ENCODE measurements around the gene CWH43.
A peak's percentile ranks its signal among the peaks of the same experiment; 100 is the strongest.
"Not testable (repeated sequence)": the region's sequence is repeated elsewhere in the genome, so short reads cannot be mapped to it uniquely, and the experiment has no call there.

The CWH43 gene

DNA sequence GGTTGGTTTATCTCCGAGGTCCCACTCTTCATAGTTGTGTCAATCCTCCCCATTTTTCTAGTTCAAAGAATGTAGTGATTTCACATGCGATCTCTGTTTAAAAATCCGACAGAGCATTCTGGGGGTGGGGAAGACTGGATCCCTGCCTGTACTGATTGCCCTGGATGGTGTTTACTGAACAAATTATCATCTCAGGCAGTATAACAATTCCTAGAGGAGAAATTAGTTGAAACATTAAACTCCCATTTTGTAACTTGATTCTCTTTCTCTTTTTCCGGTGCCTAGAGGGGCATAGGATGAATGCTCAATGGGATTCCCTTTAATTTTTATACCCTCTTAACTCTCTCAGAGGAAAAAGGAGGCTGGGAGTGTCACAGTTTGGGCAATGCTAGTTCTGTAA lies 10.0 kb upstream of the CWH43 start:
- no peak for DNase-seq (ENCODE audit: low read depth in 3 of 3)

DNA sequence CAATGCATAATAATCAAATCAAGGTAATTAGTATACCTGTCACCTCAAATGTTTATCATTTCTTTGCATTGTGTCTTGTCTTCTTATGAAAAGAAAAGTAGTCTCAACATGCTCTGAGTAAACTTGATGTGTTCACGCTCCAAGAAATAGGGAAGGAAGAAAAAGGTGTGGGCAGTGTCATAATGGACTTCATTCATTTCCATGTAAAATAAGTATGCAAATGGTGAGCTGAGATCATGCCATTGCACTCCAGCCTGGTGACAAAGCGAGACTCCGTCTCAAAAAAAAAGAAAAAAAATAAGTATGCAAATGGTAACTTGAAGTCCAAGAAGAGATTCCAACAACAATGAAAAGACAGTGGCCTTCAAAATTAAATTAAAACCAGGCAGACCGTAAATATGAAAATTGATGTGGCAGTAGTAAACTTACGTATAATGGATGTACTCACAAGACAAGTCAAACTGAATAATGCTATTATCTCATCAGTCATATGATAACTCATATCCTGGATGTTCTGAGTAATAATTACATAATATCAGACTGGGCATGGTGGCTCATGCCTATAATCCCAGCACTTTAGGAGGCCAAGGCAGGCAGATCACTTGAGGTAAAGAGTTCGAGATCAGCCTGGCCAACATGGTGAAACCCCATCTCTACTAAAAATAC lies 6.0 kb upstream of the CWH43 start:
- no peak for DNase-seq (ENCODE audit: low read depth in 3 of 3)

DNA sequence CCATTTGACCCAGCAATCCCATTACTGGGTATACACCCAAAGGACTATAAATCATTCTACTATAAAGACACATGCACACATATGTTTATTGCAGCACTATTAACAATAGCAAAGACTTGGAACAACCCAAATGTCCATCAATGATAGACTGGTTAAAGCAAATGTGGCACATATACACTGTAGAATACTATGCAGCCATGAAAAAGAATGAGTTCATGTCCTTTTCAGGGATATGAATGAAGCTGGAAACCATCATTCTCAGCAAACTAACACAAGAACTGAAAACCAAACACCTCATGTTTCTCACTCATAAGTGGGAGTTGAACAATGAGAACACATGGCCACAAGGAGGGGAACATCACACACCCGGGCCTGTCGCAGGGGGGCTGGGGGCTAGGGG lies 2.1 kb upstream of the CWH43 start:
- not testable (repeated sequence) for DNase-seq (ENCODE audit: low read depth in 3 of 3)

DNA sequence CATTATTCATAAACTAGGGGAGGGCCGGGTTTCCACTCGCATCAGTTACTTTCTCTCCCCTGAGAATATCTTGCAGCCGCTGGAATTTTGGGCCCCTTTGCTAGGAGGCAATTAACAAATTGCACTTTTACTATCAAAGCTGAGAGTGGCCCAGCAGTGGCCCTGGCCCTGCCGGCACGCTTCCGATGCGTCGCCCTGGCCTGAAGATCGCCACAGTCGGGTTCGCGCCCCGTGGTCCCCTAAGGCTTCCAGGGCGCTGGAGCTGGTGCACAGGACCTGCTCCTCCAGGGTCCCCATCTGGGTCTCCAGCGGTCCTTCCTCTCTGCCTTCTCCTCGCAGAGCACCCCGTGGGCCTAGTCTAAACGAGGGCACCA lies 486 bp upstream of the CWH43 start:
- DNase-seq (ENCODE audit: low read depth in 3 of 3), result no peak

DNA sequence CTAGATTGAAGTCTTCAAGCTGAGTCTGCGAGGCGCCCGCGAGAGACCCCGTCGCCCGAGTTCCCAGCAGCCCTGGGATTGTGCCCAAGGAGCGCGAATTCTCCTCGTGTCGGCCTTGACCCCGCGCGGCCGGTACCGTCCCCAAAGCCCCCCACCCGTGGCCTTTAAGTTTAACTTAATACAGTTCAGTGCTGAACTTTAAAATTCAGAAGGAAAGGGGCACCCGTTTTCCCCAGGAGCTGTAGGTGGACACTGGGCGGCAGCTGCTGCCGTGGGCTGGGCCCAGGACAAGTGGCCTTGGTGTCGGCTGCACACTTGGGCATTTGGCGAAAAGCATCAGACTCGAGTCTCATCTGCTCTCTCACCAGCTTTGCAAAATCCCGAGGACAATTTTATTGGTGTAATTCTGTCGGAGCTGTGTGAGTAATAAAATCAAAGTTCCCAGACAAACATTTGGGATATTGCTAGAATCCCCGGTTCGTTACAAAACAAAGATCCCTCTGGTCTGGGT lies 634 bp downstream of the CWH43 start:
- no peak for DNase-seq (ENCODE audit: low read depth in 3 of 3)

DNA sequence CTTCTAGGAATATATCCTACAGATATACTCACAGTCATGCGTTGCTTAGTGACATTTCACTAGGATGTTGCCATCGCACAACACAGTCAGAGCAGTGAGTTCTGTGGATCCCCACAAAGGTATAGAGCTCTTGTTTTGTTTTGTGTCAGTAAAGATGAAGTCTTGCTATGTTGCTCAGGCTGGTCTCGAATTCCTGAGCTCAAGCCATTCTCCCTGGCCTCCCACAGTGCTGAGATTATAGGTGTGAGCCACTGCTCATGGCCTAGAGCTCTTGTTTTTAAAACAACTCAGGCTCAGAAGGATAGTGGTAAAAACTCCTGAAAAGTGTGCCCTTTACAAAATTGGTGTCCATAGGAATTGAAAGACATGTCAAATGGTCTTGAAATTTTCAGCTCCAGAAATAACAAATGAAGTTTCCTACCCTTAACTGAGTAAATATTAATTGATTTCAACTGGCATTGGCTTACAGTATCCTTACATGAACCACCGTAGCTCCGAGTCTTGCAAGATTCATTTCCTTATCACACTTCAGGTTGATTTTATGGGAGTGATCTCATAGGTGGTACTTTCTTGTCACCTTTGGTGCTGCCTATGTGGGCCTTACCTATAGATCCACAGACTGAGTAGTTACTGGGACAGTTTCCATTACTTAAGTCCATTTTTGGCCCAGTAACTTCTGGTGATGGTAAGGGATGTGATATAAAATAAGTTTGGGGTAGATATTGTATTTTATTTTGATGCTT lies 3.6 kb downstream of the CWH43 start:
- no peak for DNase-seq (ENCODE audit: low read depth in 3 of 3)

DNA sequence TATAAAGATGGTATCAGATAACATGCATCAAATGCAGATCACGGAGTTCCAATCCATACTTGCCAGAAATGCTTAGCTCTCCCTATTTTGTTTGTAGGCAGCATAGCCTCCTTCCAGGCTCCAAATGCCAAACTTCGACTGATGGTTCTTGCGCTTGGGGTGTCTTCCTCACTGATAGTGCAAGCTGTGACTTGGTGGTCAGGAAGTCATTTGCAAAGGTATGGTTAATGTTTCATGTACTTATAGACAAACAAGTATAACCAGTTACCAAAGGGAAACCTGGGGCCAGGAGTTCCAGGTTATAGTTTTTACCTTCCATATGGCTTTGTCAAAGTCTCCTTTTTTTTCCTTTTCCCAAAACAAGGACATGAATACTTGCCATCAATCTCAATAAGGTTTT lies 5.3 kb downstream of the CWH43 start:
- no peak for DNase-seq (ENCODE audit: low read depth in 3 of 3)

DNA sequence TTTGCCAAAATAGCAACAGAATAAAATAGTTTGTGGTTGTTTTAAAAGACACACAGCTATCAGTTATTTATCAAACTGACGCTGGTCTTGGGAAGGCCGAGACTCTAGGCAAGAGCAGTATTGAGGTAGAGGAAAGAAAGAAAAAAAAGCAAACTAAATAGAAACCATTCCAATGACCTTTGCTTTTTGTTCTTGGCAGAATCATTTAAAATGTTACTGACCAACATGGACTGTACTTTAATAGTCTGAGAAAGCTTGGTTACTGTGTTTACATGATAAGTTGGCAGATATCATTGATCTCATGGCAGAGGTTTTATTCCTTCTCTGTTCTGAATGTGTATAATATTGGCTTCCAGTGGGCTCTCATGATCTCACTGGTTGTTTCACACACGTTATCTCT lies 11.9 kb downstream of the CWH43 start:
- no peak for DNase-seq (ENCODE audit: low read depth in 3 of 3)

DNA sequence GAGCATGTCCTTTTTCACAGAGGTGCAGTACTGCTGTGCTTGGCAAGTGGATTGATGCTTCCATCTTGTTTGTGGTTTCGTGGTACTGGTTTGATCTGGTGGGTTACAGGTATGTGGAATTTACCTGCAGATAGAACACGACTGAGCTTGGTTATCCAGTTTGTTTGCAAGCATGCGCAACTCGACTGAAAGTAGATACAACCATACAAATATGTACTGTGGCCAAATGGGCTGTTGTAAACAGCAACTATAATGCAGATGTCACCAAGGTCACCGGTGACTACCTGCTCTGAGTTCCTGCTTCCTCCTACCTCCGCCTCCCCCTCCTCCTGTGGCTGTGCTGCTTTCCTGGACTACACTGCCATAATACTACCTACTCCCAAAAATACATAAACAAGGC lies 12.4 kb downstream of the CWH43 start:
- DNase-seq (ENCODE audit: low read depth in 3 of 3), result no peak

DNA sequence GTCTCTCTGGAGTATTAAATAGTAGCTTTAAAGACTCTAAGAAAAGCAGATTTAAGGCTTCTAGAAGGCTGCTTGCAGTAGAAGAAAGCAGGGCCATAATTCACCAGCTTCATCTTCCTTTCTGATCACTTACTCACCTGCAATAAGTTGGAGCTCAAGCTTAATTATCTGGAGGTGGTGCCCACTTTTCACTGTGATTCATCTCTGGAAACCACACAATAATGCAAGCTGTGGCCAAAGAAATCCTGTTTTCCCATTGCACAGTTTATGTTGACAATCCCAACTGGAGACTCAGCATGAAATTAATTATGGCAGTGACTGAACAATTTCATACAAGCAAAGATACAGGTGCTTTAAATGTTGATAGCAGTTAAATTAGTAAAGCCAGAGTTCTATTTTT lies 14.7 kb downstream of the CWH43 start:
- no peak for DNase-seq (ENCODE audit: low read depth in 3 of 3)

DNA sequence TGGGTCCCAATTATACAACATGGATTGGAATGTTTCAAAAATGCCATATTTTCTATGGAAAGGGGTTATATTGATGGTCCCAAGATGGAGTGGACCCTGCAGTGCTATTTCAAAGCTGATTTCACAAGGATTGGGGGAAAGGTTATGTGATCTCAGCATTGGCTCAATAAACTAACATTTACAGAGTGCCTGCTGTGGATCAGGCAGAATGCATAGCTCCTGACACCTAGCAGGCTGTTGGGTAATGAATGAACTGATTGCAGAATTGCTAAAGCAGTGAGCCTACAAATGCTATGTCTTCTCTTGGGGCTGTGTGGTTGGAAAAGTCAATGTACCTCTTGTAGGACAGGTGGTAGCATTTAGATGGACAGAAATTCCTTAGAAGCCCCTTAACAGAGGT lies 16.9 kb downstream of the CWH43 start:
- DNase-seq (ENCODE audit: low read depth in 3 of 3), result no peak

DNA sequence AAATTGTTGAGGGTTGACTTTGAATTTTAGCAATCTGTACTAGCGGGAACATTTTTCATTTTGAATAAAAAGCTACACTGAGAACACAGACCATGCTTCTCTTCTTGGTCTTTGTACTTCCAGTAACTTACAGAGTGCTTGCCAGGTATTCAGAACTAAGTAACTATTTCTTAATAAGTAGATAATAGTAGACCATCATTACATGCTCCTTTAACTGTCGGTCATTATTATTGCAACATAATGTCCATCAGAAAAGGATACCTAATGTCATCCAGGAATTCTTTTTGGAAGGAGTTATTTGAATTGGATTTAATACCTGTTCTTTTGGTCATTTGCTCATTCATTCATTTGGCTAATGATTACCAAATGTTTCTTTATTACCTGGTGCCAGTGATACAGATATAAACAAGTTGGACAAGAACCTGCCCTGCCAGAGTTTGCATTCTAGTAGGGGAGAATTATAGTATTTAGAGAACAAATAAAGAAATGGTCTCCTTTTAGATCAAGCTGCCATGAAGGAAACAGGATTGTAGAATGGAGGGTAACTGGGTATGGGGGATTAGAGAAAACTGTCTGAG lies 32.7 kb downstream of the CWH43 start:
- DNase-seq (ENCODE audit: low read depth in 3 of 3), result no peak

DNA sequence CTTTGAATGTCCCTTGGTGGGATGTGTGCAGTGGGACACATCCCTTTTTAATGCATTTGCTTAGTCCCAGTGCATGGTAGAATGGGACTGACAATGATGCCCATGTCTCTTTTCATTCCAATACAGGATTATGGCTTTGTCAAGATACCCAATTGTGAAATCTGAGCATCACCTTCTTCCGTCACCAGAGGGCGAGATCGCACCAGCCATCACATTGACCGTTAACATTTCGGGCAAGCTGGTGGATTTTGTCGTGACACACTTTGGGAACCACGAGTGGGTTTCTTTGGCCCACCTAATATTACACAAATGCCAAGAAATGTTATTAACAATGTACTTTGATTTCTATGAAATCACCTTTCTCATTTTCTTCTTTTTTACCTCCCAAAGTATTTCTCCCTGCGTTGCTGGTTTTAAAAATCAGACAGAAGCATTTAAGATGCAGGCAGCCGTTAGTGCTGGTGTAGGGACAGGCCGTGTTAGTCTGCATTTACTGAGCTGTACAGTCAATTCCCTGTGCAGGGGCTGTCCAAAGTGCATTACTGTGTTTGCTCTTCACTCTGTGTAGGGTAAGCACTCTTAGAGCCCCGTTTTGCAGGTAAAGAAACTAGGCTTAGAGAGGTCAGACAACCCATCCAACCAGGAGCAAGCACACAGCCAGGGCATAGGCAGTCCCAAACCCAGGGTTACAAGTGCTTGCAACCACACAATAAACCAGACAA lies 46.5 kb downstream of the CWH43 start:
- DNase-seq (ENCODE audit: low read depth in 3 of 3), result peak in 1 of 3 donors; percentile 2

DNA sequence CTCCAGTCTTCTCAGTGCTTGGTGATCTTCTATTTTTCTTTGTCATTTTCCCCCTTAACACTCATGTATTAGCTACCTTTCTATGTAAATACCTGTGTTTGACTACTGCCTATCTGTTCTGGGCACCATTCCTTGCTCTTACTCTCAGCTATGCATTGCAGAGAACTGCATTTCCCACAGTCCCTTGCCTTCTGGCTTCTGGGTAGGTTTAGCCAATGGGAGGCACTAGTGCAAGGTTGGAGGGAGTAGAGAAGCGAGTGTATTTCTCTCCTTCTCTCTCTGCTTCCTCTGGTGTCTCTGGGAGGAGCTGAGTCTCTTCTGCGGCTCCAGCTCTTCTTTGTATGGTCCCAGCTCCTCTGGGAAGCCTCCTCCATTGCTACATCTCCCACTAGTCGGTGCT lies 50.5 kb downstream of the CWH43 start:
- no peak for DNase-seq (ENCODE audit: low read depth in 3 of 3)

DNA sequence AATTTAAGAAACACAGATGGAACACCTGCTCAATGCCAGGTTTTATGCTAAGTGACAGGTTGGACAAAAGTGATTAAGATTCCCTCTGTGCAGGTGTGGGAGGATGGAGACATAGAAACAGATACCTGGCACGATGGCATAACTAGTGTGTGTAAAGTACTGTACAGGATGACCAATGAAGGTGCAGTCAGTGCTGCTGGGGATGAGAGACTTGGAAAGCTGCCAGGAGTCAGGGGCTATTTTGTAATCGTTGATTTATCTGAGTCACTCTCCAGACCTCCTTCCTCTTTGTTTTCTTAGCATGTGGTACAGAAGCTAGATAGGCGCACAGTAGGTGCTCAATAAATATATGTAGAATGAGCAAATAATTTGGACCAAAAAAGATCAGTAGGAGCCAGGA lies 58.2 kb downstream of the CWH43 start:
- no peak for DNase-seq (ENCODE audit: low read depth in 3 of 3)

DNA sequence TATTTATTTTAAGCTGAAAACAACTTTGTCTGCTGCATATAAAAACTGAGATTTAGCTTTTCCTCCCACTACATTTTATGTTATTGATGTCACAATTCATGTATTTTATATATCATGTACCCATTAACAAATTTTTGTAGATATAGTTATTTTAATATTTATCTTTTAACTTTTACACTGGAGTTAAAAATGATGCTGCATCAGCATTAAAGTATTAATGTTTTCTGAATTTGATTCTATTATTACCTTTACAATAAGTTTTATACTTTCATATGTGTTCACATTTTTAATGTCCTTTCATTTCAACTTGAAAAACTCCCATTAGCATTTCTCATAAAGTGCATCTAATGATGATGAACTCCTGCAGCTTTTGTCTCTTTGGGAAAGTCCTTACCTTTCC lies 72.2 kb downstream of the CWH43 start:
- no peak for DNase-seq (ENCODE audit: low read depth in 3 of 3)

DNA sequence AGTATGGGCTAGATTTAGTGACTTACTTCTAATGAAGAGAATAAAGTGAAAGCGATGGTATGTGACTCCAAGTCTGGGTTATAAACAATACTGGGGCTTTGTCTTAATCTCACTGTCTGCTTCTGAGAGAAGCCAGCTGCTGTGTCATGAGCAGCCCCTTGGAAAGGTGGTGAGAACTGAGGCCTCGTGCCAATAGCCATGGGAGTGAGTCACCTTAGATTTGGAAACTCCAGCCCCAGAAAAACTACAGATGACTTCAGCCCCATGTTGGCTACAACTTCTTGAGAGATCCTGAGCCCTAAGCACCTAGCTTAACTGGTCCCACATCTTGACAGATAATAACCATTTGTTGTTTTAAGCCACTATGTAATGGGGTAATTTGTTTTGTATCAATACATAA lies 77.6 kb downstream of the CWH43 start:
- DNase-seq (ENCODE audit: low read depth in 3 of 3), result no peak

DNA sequence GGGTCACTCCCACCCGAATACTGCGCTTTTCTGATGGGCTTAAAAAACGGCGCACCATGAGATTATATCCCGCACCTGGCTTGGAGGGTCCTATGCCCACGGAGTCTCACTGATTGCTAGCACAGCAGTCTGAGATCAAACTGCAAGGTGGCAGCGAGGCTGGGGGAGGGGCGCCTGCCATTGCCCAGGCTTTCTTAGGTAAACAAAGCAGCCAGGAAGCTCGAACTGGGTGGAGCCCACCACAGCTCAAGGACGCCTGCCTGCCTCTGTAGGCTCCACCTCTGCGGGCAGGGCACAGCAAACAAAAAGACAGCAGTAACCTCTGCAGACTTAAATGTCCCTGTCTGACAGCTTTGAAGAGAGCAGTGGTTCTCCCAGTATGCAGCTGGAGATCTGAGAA lies 86.1 kb downstream of the CWH43 start:
- DNase-seq (ENCODE audit: low read depth in 3 of 3), result not testable (repeated sequence)

DNA sequence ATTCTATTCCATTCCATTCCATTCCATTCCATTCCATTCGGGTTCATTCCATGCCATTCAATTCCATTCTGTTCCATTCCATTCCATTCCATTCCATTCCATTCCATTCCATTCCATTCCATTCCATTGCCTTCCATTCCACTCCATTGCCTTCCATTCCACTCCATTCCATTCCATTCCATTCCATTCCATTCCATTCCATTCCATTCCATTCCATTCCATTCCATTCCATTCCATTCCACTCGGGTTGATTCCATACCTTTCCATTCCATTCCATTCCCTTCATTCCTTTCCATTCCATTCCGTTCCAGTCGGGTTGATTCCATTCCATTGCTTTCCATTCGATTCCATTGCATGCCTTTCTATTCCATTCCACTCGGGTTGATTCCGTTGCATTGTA lies 105.8 kb downstream of the CWH43 start:
- not testable (repeated sequence) for DNase-seq (ENCODE audit: low read depth in 3 of 3)

DNA sequence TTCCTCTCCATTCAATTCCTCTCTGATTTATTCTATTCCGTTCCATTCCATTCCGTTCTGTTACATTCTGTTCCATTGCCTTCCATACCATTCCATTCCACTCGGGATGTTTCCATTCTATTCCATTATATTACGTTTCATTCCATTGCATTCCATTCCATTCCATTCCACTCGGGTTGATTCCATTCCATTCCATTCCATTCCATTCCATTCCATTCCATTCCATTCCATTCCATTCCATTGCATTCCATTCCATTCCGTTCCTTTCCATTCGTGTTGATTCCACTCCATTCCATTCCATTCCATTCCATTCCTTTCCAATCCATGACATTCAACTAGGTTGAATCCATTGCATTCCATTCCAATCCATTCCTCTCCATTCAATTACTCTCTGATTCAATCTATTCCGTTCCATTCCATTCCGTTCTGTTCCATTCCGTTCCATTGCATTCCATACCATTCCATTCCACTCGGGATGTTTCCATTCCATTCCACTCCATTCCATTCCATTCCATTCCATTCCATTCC lies 106.6 kb downstream of the CWH43 start:
- DNase-seq (ENCODE audit: low read depth in 3 of 3), result not testable (repeated sequence)

DNA sequence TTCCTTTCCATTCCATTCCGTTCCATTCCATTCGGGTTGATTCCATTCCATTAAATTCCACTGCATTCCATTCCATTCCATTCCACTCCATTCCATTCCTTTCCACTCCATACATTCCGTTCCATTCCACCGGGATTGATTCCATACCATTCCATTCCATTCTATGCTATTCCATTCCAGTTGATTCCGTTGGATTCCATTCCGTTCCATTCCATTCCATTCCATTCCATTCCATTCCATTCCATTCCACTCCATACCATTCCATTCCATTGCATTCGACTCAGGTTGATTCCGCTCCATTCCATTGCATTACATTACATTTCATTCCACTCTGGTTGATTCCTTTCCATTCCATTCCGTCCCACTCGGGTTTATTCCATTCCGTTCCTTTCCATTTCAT lies 110.1 kb downstream of the CWH43 start:
- not testable (repeated sequence) for DNase-seq (ENCODE audit: low read depth in 3 of 3)

DNA sequence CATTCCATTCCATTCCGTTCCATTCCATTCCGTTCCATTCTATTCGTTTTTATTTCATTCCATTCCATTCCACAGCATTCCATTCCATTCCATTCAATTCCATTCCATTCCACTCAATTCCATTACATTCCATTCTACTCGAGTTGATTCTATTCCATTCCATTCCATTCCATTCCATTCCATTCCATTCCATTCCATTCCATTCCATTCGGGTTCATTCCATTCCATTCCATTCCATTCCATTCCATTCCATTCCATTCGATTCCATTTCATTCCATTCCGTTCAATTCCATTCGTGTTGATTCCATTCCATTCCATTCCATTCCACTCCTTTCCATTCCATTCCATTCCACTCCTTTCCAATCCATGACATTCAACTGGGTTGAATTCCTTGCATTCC lies 110.6 kb downstream of the CWH43 start:
- not testable (repeated sequence) for DNase-seq (ENCODE audit: low read depth in 3 of 3)

Data from stimulated activated CD4-positive, alpha-beta T cell treated with anti-CD3 and anti-CD28 coated beads, TNF-alpha, amount 100 ng/mL, for 48 hours (primary cell).